GM06990 (cell line): ENCODE measurements around the gene EIF4G3.
A peak's percentile ranks its signal among the peaks of the same experiment; 100 is the strongest.
"Not testable (repeated sequence)": the region's sequence is repeated elsewhere in the genome, so short reads cannot be mapped to it uniquely, and the experiment has no call there.

ENCODE experiments used
- DNase-seq: peaks from one replicate; pipeline ENCODE4 v3.0.0-alpha.2; 2011; ENCODE audit not compliant: insufficient read length; ENCODE audit errors: extremely low read depth
- H3K27me3 ChIP-seq: replicated peaks from 2 replicates; pipeline ENCODE4 v1.6.0; 2011; ENCODE audit warnings: low read length; ENCODE audit not compliant: control insufficient read depth, insufficient read depth
- H3K36me3 ChIP-seq: 2 replicates; pipeline ENCODE4 v1.5.1; 2011; ENCODE audit warnings: low read length; ENCODE audit not compliant: control insufficient read depth, insufficient read depth
- H3K4me3 ChIP-seq: replicated peaks from 2 replicates; pipeline ENCODE4 v1.5.1; 2011; ENCODE audit warnings: low read depth, mild to moderate bottlenecking, control low read depth, low read length
- CTCF ChIP-seq: IDR thresholded peaks from 2 replicates; pipeline ENCODE4 v1.5.1; 2011; ENCODE audit warnings: low read length, control low read depth, mild to moderate bottlenecking, inconsistent platforms; ENCODE audit not compliant: insufficient read depth, poor library complexity, severe bottlenecking

The EIF4G3 gene

GRCh38 chr1:21217812-21218596 lies 41.3 kb upstream of the EIF4G3 start:
- Histone ChIP-seq H3K27me3 (no peaks in the 10 kb centered on the region), H3K4me3 (no peak overlapping the region), H3K36me3 (peaks cover 7% of the 10 kb centered on the region)
- TF ChIP-seq CTCF: peak; percentile 50
- peak; percentile 26 for DNase-seq

GRCh38 chr1:21216835-21217811 lies 40.4 kb upstream of the EIF4G3 start:
- Histone ChIP-seq H3K27me3 (no peaks in the 10 kb centered on the region), H3K4me3 (no peak overlapping the region), H3K36me3 (peaks cover 7% of the 10 kb centered on the region)
- peak; percentile 86 for TF ChIP-seq CTCF
- peak; percentile 38 for DNase-seq

- no peak overlapping the region for H3K4me3 ChIP-seq
- no peak for DNase-seq
- H3K36me3 ChIP-seq: no peaks in the 10 kb centered on the region
- H3K27me3 ChIP-seq: no peaks in the 10 kb centered on the region
- TF ChIP-seq CTCF: no peak
These were observed 35.4 kb upstream of the EIF4G3 start for GRCh38 chr1:21212126-21212525.

GRCh38 chr1:21208137-21208700 lies 31.5 kb upstream of the EIF4G3 start:
- not testable (repeated sequence) for H3K27me3 ChIP-seq, H3K4me3 ChIP-seq, H3K36me3 ChIP-seq, DNase-seq

GRCh38 chr1:21206117-21206516 lies 29.4 kb upstream of the EIF4G3 start:
- no peak for TF ChIP-seq CTCF
- Histone ChIP-seq H3K4me3 (no peak overlapping the region), H3K36me3 (no peaks in the 10 kb centered on the region), H3K27me3 (no peaks in the 10 kb centered on the region)
- no peak for DNase-seq

GRCh38 chr1:21205416-21205815 lies 28.7 kb upstream of the EIF4G3 start:
- Histone ChIP-seq H3K4me3 (no peak overlapping the region), H3K36me3 (no peaks in the 10 kb centered on the region), H3K27me3 (no peaks in the 10 kb centered on the region)
- no peak for TF ChIP-seq CTCF
- no peak for DNase-seq
